B cell (primary cell): ENCODE data around the gene LEMD1. TPM values are rescaled to one million over a fixed set of nuclear protein-coding genes. Genes with fewer than 3 reads are reported as not detected.

ENCODE experiments used
- ATAC-seq: fragments of 200-7000 bp; cut with Tn5 transposase; one replicate; pipeline ENCODE4 v1.10.0; 2021; ENCODE audit warnings: low read depth, mild to moderate bottlenecking, moderate number of reproducible peaks, moderate library complexity
- CTCF ChIA-PET: fragments of 350-600 bp; sonication (Branson Sonifier 250); formaldehyde crosslinking; loops from one replicate; lab custom pipeline; 2021; ENCODE audit warnings: antibody characterized with exemption, inconsistent platforms; lab: Charles Lee
- POLR2A ChIA-PET: fragments of 350-600 bp; sonication (Branson Sonifier 250); formaldehyde crosslinking; loops from one replicate; lab custom pipeline; 2021; ENCODE audit warnings: antibody characterized with exemption; lab: Charles Lee
- DNase-seq: peaks from one replicate; pipeline ENCODE4 v3.0.0; 2013
- H2AFZ ChIP-seq: 2 replicates; pipeline ENCODE4 v1.6.1; 2012; ENCODE audit warnings: mild to moderate bottlenecking, low read depth, low read length; ENCODE audit not compliant: insufficient read depth, poor library complexity, severe bottlenecking
- H3K27ac ChIP-seq, 2 donors: 1 replicate in 1 of 2; 2 replicates in 1 of 2; pipeline ENCODE4 v1.5.1; 2012 to 2013; ENCODE audit warnings: low read length in 2 of 2, mild to moderate bottlenecking in 2 of 2, moderate library complexity in 1 of 2
- H3K27me3 ChIP-seq, 4 experiments: fragments of 200-600 bp in 1 of 4; sonication (generic) in 1 of 4; replicated peaks in 1 of 4; 1 replicate in 2 of 4; 2 replicates in 2 of 4; pipeline versions ENCODE4 v1.6.1 to v1.7.0; 2013 to 2016; ENCODE audit warnings: low read length in 3 of 4, mild to moderate bottlenecking in 2 of 4, mixed read lengths in 1 of 4, moderate library complexity in 1 of 4; ENCODE audit not compliant: insufficient read depth in 4 of 4, control insufficient read depth in 3 of 4; ENCODE audit errors: control extremely low read depth in 1 of 4
- H3K36me3 ChIP-seq, 2 experiments: replicated peaks in 1 of 2; 1 replicate in 1 of 2; 2 replicates in 1 of 2; pipeline versions ENCODE4 v1.6.1 to v1.7.1; 2013; ENCODE audit warnings: low read length in 1 of 2; ENCODE audit not compliant: insufficient read depth in 2 of 2, control insufficient read depth in 1 of 2; ENCODE audit errors: control extremely low read depth in 1 of 2, extremely low read depth in 1 of 2
- H3K4me1 ChIP-seq, 2 donors: fragments of 200-600 bp in 1 of 2; sonication (generic) in 1 of 2; 1 replicate in 1 of 2; 2 replicates in 1 of 2; pipeline versions ENCODE4 v1.5.1 to v1.6.1; 2013 to 2017; ENCODE audit warnings: low read length in 2 of 2; ENCODE audit not compliant: control insufficient read depth in 2 of 2, insufficient read depth in 2 of 2
- H3K4me2 ChIP-seq: replicated peaks from 2 replicates; pipeline ENCODE3; 2012; ENCODE audit warnings: mild to moderate bottlenecking, low read depth, low read length; ENCODE audit not compliant: poor library complexity, severe bottlenecking
- H3K4me3 ChIP-seq, 5 experiments: fragments of 200-600 bp in 1 of 5; sonication (generic) in 1 of 5; 1 replicate in 3 of 5; 2 replicates in 2 of 5; pipeline versions ENCODE4 v1.5.1 to v1.7.0; 2011 to 2016; ENCODE audit warnings: low read length in 4 of 5, mild to moderate bottlenecking in 4 of 5, low read depth in 2 of 5, control low read depth in 1 of 5, moderate library complexity in 1 of 5; ENCODE audit not compliant: insufficient read depth in 1 of 5; ENCODE audit errors: control extremely low read depth in 1 of 5, extremely low read depth in 1 of 5
- H3K79me2 ChIP-seq: fragments of 200-600 bp; sonication (generic); one replicate; pipeline ENCODE4 v1.6.0; 2016; ENCODE audit warnings: low read length; ENCODE audit not compliant: control insufficient read depth, insufficient read depth
- H3K9ac ChIP-seq: fragments of 200-600 bp; sonication (generic); 2 replicates; pipeline ENCODE4 v1.6.1; 2017; ENCODE audit warnings: mild to moderate bottlenecking, low read length, moderate library complexity
- H3K9me3 ChIP-seq, 3 donors: one replicate each; pipeline versions ENCODE4 v1.6.1 to v1.7.1; 2013; ENCODE audit warnings: low read length in 2 of 3; ENCODE audit not compliant: control insufficient read depth in 2 of 3, insufficient read depth in 1 of 3; ENCODE audit errors: control extremely low read depth in 1 of 3
- H4K20me1 ChIP-seq: 2 replicates; pipeline ENCODE4 v1.6.0; 2012; ENCODE audit warnings: mild to moderate bottlenecking, low read length; ENCODE audit not compliant: insufficient read depth, control insufficient read depth, poor library complexity, severe bottlenecking
- H3K27ac Mint-ChIP-seq: one replicate; pipeline ENCODE4 v1.8.0; 2021; ENCODE audit warnings: mixed read lengths
- H3K27me3 Mint-ChIP-seq: one replicate; pipeline ENCODE4 v1.8.0; 2021; ENCODE audit warnings: mixed read lengths
- H3K4me1 Mint-ChIP-seq: one replicate; pipeline ENCODE4 v1.8.0; 2021; ENCODE audit warnings: mixed read lengths
- H3K4me3 Mint-ChIP-seq: one replicate; pipeline ENCODE4 v1.8.0; 2021; ENCODE audit warnings: mixed read lengths
- H3K9me3 Mint-ChIP-seq: one replicate; pipeline ENCODE4 v1.8.0; 2022; ENCODE audit warnings: mixed read lengths; ENCODE audit not compliant: insufficient read depth
- EZH2 ChIP-seq: IDR thresholded peaks from 2 replicates; pipeline ENCODE4 v1.6.1; 2012; ENCODE audit warnings: borderline replicate concordance, low read depth, mild to moderate bottlenecking, moderate library complexity, low read length; ENCODE audit not compliant: insufficient read depth, poor library complexity, severe bottlenecking
- WGBS: methylation state at CpG from one replicate; pipeline ENCODE4 v1.1.5; 2013; ENCODE audit warnings: missing lambda C conversion rate; ENCODE audit not compliant: insufficient coverage; 5-methylcytosine and 5-hydroxymethylcytosine counted together
- intact Hi-C: fragments of 100-400 bp; cut with micrococcal nuclease; formaldehyde crosslinking; loops from one replicate; pipeline ENCODE4 v1.10.0; 2022
- polyA plus RNA-seq: library from polyadenylated mRNA; depleted of rRNA; stranded (reverse); fragments of >200 nt; gene quantifications from 2 replicates; pipeline ENCODE4 v1.2.3, GENCODE V29; 2012
- total RNA-seq, 2 donors: library from RNA; stranded (reverse); fragments of 120-200 nt in 1 of 2; gene quantifications; 1 replicate in 1 of 2; 2 replicates in 1 of 2; pipeline versions ENCODE4 v1.2.3 to v1.2.4, GENCODE V29; 2013 to 2022
- TF ChIP-seq, protein P1 (sequence below): fragments of 200-600 bp; IDR thresholded peaks from one replicate; pipeline ENCODE4 v1.8.0; 2022; ENCODE audit warnings: antibody characterized with exemption, mild to moderate bottlenecking

Gene LEMD1
- total and polyA plus RNA-seq, 2 donors (not counting 1 experiment from before 2014, with no cell fraction given): 0.57 TPM; not detected in 1

DNA sequence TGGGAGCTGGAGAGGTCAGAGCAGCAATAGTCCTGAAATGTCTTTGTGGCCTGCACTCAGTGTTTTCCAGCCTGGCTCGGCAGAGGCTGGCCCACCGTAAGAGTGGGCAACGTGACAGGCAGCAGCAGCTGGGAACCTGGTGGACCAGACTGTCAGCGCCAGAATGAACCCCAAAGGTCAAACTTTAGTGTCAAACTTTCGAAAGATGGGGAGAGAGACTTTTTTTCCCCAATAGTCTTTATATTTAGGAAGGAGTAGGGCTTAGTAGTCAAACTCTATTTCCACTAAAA lies 23.7 kb upstream of the LEMD1 start:
- H3K9me3 Mint-ChIP-seq: no peaks in the 10 kb centered on the region
- H3K27me3 Mint-ChIP-seq: peaks cover 9% of the 10 kb centered on the region
- Histone ChIP-seq H4K20me1 (no peaks in the 10 kb centered on the region), H2AFZ (no peak overlapping the region), H3K4me3 (no peak overlapping the region), H3K79me2 (no peaks in the 10 kb centered on the region), H3K27me3 (peaks cover 0 to 30% (median 2%) of the 10 kb centered on the region in 4 experiments), H3K9me3 (peaks cover 0 to 9% (median 0%) of the 10 kb centered on the region in 3 donors), H3K27ac (no peak overlapping the region), H3K9ac (no peak overlapping the region), H3K4me2 (no peak overlapping the region), H3K4me1 (peaks cover 34 to 40% of the 10 kb centered on the region in 2 donors), H3K36me3 (no peaks in the 10 kb centered on the region)
- H3K4me1 Mint-ChIP-seq: peaks cover 31% of the 10 kb centered on the region
- intact Hi-C loops: no loop called here
- ATAC-seq (no peak), DNase-seq (no peak)
- ChIA-PET POLR2A (no interaction called here), CTCF (interaction anchor here (17.1 kb wide), 1 partner anchor 41 kb away, joined by 134 read pairs; no protein-coding TSS in a partner anchor)
- H3K27ac Mint-ChIP-seq: no peak overlapping the region
- TF ChIP-seq, protein P1, sequence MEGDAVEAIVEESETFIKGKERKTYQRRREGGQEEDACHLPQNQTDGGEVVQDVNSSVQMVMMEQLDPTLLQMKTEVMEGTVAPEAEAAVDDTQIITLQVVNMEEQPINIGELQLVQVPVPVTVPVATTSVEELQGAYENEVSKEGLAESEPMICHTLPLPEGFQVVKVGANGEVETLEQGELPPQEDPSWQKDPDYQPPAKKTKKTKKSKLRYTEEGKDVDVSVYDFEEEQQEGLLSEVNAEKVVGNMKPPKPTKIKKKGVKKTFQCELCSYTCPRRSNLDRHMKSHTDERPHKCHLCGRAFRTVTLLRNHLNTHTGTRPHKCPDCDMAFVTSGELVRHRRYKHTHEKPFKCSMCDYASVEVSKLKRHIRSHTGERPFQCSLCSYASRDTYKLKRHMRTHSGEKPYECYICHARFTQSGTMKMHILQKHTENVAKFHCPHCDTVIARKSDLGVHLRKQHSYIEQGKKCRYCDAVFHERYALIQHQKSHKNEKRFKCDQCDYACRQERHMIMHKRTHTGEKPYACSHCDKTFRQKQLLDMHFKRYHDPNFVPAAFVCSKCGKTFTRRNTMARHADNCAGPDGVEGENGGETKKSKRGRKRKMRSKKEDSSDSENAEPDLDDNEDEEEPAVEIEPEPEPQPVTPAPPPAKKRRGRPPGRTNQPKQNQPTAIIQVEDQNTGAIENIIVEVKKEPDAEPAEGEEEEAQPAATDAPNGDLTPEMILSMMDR: no peak
- TF ChIP-seq EZH2: no peak
- no peak overlapping the region for H3K4me3 Mint-ChIP-seq
- 97% methylated on average over 3 of the region's 5 CpGs for WGBS

- no peak overlapping the region for H3K27ac ChIP-seq
- H3K9me3 Mint-ChIP-seq: no peaks in the 10 kb centered on the region
- H3K79me2 ChIP-seq: no peaks in the 10 kb centered on the region
- peaks cover 9% of the 10 kb centered on the region for H3K27me3 Mint-ChIP-seq
- ATAC-seq (no peak), DNase-seq (no peak)
- peaks cover 0 to 27% (median 2%) of the 10 kb centered on the region in 4 experiments for H3K27me3 ChIP-seq
- intact Hi-C loops: no loop called here
- H3K4me3 Mint-ChIP-seq: no peak overlapping the region
- no peak overlapping the region for H3K9ac ChIP-seq
- H3K4me2 ChIP-seq: peak overlapping the region; percentile 34
- no peak overlapping the region for H3K4me3 ChIP-seq
- ChIA-PET POLR2A (interaction anchor here (0.6 kb wide), 1 partner anchor 134 kb away, joined by 7 read pairs; no protein-coding TSS in a partner anchor), CTCF (interaction anchor here (0.7 to 17.1 kb wide), 4 partner anchors 42 to 1576 kb away, joined by 3 to 134 read pairs (median 3); partner anchors contain the start of gene TMCC2)
- peaks cover 39 to 45% of the 10 kb centered on the region in 2 donors for H3K4me1 ChIP-seq
- peaks cover 35% of the 10 kb centered on the region for H3K4me1 Mint-ChIP-seq
- no peaks in the 10 kb centered on the region for H4K20me1 ChIP-seq
- peaks cover 0 to 9% (median 0%) of the 10 kb centered on the region in 3 donors for H3K9me3 ChIP-seq
- 36% methylated on average over 10 of the region's 18 CpGs for WGBS
- no peak overlapping the region for H2AFZ ChIP-seq
- H3K27ac Mint-ChIP-seq: no peak overlapping the region
- TF ChIP-seq, protein P1: no peak
- TF ChIP-seq EZH2: no peak
- no peaks in the 10 kb centered on the region for H3K36me3 ChIP-seq
Observed at GRCh38 chr1:205444931-205445645, 23.2 kb upstream of the LEMD1 start.
